Uterus (tissue), 4 donors: ENCODE data around the gene GATB. TPM values are rescaled to one million over a fixed set of nuclear protein-coding genes. Genes with fewer than 3 reads are reported as not detected.

Experiments
- DNase-seq, 2 donors: peaks; one replicate each; pipeline ENCODE4 v3.0.0-alpha.2; 2019 to 2020
- H3K27ac ChIP-seq, 2 donors: fragments of 200-600 bp; sonication (generic); 1 replicate in 1 of 2; 2 replicates in 1 of 2; pipeline ENCODE4 v1.5.1; 2016 to 2018
- H3K27me3 ChIP-seq, 2 donors: fragments of 200-600 bp; sonication (generic); one replicate each; pipeline ENCODE4 v1.5.1; 2018 to 2019; ENCODE audit warnings: control low read depth in 1 of 2
- H3K36me3 ChIP-seq, 2 donors: fragments of 200-600 bp; sonication (generic); one replicate each; pipeline ENCODE4 v1.5.1; 2019; ENCODE audit warnings: control low read depth in 1 of 2
- H3K4me1 ChIP-seq, 2 donors: fragments of 200-600 bp; sonication (generic); one replicate each; pipeline ENCODE4 v1.5.1; 2018 to 2019; ENCODE audit warnings: control low read depth in 1 of 2
- H3K4me3 ChIP-seq, 2 donors: fragments of 200-600 bp; sonication (generic); 1 replicate in 1 of 2; 2 replicates in 1 of 2; pipeline ENCODE4 v1.5.1; 2018 to 2019; ENCODE audit warnings: mild to moderate bottlenecking in 1 of 2
- H3K9me3 ChIP-seq, 2 donors: fragments of 200-600 bp; sonication (generic); one replicate each; pipeline ENCODE4 v1.5.1; 2019; ENCODE audit warnings: control low read depth in 1 of 2
- POLR2A ChIP-seq, 2 donors: fragments of 450-650 bp; IDR thresholded peaks; one replicate each; pipeline ENCODE4 v1.6.1; 2016; ENCODE audit warnings: antibody characterized with exemption in 2 of 2, mild to moderate bottlenecking in 1 of 2, moderate library complexity in 1 of 2
- intact Hi-C: fragments of 100-400 bp; cut with DNase I; formaldehyde crosslinking; loops from one replicate; pipeline ENCODE4 v1.15.1; 2023; ENCODE audit warnings: low total_unique reads
- total RNA-seq, 4 donors: library from RNA; depleted of rRNA in 3 of 4; stranded (reverse); fragments of >200 nt in 3 of 4; gene quantifications; one replicate each; pipeline versions ENCODE4 v1.1.0 to v1.2.4, GENCODE V29; 2014 to 2023
- TF ChIP-seq, protein P1 (sequence below), 4 experiments: fragments of 200-600 bp in 2 of 4; fragments of 450-650 bp in 2 of 4; sonication (generic) in 2 of 4; IDR thresholded peaks; one replicate each; pipeline ENCODE4 v1.5.1; 2016 to 2019; ENCODE audit warnings: antibody characterized with exemption in 4 of 4, mild to moderate bottlenecking in 2 of 4, moderate library complexity in 1 of 4
- donor health status: DM: yes; HTN: yes; CAD: no.

GATB gene
- total RNA-seq, 4 donors from 2014 or later, result 2.8 to 31.5 (median 12.4) TPM

DNA sequence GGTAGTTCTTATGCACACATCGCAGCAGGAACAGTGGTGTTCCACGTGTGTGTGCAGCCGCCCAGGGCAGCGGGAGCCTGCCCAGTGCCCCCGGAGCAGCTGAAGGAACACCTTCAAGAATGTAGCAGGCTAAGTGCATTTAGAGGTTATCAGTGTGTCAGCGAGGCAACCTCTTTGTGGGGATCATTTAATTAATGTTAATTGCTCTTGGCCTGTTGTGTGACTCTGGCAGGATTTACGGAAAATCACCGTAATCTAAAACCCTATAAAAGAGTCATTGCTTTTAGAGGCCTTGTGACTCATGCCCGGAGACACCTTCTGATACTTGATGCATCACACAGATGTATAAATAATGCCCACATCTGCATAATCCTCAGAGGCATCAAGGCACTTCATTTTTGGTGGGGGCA lies 47.3 kb upstream of the GATB start:
- H3K27ac ChIP-seq, result no peak overlapping the region
- TF ChIP-seq, protein P1, sequence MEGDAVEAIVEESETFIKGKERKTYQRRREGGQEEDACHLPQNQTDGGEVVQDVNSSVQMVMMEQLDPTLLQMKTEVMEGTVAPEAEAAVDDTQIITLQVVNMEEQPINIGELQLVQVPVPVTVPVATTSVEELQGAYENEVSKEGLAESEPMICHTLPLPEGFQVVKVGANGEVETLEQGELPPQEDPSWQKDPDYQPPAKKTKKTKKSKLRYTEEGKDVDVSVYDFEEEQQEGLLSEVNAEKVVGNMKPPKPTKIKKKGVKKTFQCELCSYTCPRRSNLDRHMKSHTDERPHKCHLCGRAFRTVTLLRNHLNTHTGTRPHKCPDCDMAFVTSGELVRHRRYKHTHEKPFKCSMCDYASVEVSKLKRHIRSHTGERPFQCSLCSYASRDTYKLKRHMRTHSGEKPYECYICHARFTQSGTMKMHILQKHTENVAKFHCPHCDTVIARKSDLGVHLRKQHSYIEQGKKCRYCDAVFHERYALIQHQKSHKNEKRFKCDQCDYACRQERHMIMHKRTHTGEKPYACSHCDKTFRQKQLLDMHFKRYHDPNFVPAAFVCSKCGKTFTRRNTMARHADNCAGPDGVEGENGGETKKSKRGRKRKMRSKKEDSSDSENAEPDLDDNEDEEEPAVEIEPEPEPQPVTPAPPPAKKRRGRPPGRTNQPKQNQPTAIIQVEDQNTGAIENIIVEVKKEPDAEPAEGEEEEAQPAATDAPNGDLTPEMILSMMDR (IDR thresholded peaks at IDR 0.05), result no peak
- no peak for TF ChIP-seq POLR2A (IDR thresholded peaks at IDR 0.05)
- no peak for DNase-seq
- H3K4me3 ChIP-seq, result no peak overlapping the region
- H3K36me3 ChIP-seq, result no peaks in the 10 kb centered on the region
- H3K9me3 ChIP-seq, result no peaks in the 10 kb centered on the region
- intact Hi-C loops, result no loop called here
- H3K4me1 ChIP-seq, result no peaks in the 10 kb centered on the region
- H3K27me3 ChIP-seq, result no peaks in the 10 kb centered on the region

DNA sequence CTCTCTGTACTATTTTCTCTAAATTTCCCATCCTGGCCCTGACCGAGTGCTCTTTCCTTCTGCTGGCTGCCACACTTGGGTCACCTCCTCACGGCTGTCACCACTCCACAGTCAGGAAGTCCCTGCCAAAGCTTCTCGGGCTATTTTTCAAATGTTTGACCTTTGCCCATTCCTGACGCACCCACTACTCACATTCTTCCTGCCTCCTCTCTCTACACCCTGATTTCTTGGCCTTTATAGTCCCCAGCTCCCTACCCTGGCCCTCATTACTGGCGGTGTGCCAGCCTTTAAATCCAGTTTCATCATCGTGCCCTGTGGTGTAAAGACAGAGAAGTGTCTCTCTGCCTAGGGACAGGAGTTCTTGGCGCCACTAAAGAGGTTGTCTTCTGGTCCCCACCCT lies 46.4 kb upstream of the GATB start:
- H3K27me3 ChIP-seq, result no peaks in the 10 kb centered on the region
- DNase-seq, result no peak
- no peak overlapping the region for H3K4me3 ChIP-seq
- H3K9me3 ChIP-seq, result no peaks in the 10 kb centered on the region
- H3K27ac ChIP-seq, result no peak overlapping the region
- no peaks in the 10 kb centered on the region for H3K36me3 ChIP-seq
- TF ChIP-seq, protein P1 (IDR thresholded peaks at IDR 0.05), result no peak
- no peak for TF ChIP-seq POLR2A (IDR thresholded peaks at IDR 0.05)
- intact Hi-C loops, result no loop called here
- no peaks in the 10 kb centered on the region for H3K4me1 ChIP-seq

DNA sequence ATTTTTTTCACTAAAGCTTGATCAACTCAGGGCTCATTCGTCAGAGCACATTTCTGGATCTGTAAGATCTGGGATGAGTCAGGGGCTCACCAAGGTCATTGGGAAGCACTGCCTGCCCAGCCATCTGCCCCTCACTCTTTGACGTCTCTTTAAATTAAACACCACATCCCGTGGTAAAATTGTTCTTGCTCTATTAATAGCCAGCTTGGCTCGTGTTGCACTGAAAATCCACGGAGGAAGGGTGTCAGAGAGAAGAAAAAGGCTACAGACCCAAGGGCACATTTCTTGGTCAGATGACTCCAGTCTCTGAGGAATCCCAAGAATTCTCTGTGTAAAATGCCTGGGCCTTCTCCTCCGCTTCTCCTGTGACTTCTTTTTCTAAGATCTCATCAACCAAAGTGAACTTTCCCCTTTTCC lies 45.7 kb upstream of the GATB start:
- TF ChIP-seq, protein P1 (IDR thresholded peaks at IDR 0.05), result no peak
- no peak for TF ChIP-seq POLR2A (IDR thresholded peaks at IDR 0.05)
- intact Hi-C loops, result no loop called here
- Histone ChIP-seq H3K4me3 (no peak overlapping the region), H3K27ac (no peak overlapping the region), H3K36me3 (no peaks in the 10 kb centered on the region), H3K27me3 (no peaks in the 10 kb centered on the region), H3K9me3 (no peaks in the 10 kb centered on the region), H3K4me1 (no peaks in the 10 kb centered on the region)
- no peak for DNase-seq

DNA sequence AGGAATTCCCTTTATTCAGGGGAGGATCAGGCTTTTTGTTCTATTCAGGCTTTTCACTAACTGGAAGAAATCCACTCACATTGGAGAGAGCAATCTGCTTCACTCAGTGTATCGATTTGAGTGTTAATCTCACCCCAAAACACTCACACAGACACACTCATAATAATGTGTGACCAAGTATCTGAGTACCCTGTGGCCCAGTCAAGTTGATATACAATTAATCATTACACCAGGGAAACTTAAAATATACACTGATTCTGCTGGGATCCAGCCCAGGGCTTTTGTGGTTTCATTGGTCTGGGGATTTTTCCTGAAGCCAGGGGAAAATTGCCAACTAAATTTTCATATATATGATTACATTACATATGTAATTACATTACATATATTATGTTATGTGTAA lies 44.0 kb upstream of the GATB start:
- Histone ChIP-seq H3K27ac (no peak overlapping the region), H3K4me3 (no peak overlapping the region), H3K27me3 (no peaks in the 10 kb centered on the region), H3K9me3 (no peaks in the 10 kb centered on the region), H3K36me3 (no peaks in the 10 kb centered on the region), H3K4me1 (no peaks in the 10 kb centered on the region)
- no peak for DNase-seq
- intact Hi-C loops, result no loop called here
- no peak for TF ChIP-seq POLR2A (IDR thresholded peaks at IDR 0.05)
- TF ChIP-seq, protein P1 (IDR thresholded peaks at IDR 0.05), result no peak

DNA sequence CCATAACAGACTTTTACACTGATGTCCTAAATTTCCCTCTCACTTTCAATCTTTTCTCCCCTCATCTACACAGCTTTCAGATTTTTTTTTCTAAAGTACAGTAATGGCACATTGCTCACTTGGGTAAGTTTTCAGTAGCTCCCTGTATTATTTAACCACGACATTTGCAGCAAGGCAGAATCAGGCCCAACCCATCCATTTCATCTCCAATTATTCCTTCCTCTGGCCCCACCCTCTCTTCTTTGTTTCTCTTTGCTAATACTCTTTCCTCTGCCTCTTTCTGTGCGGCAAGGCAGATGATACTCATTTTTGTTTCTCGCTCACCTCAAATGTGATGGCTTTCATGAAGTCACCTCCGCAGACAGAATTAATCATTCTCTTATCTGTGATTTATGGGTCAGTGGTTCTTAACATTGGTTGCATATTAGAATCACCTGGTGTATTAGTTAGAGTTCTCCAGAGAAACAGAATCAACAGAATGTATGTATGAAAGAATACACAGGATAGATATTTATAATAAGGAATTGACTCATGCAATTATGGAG lies 43.4 kb upstream of the GATB start:
- no peaks in the 10 kb centered on the region for H3K4me1 ChIP-seq
- H3K27me3 ChIP-seq, result no peaks in the 10 kb centered on the region
- no peak for DNase-seq
- intact Hi-C loops, result no loop called here
- H3K9me3 ChIP-seq, result no peaks in the 10 kb centered on the region
- H3K27ac ChIP-seq, result no peak overlapping the region
- no peaks in the 10 kb centered on the region for H3K36me3 ChIP-seq
- TF ChIP-seq, protein P1 (IDR thresholded peaks at IDR 0.05), result no peak
- TF ChIP-seq POLR2A (IDR thresholded peaks at IDR 0.05), result no peak
- no peak overlapping the region for H3K4me3 ChIP-seq
